HUES6 (cell line): Measurements from ENCODE around the gene ATXN1.

Experiments
- H3K27ac ChIP-seq: 2 replicates; pipeline ENCODE4 v1.7.0; 2013; ENCODE audit warnings: low read depth, mild to moderate bottlenecking, low read length, inconsistent platforms
- H3K27me3 ChIP-seq: 2 replicates; pipeline ENCODE4 v1.6.1; 2013; ENCODE audit warnings: low read length; ENCODE audit not compliant: control insufficient read depth, insufficient read depth
- H3K36me3 ChIP-seq: 2 replicates; pipeline ENCODE4 v1.6.1; 2013; ENCODE audit warnings: low read length; ENCODE audit not compliant: control insufficient read depth, insufficient read depth
- H3K4me1 ChIP-seq: 2 replicates; pipeline ENCODE4 v1.6.1; 2013; ENCODE audit warnings: low read length; ENCODE audit not compliant: control insufficient read depth, insufficient read depth
- H3K4me3 ChIP-seq: 2 replicates; pipeline ENCODE4 v1.5.1; 2013; ENCODE audit warnings: low read depth, low read length
- H3K9ac ChIP-seq: one replicate; pipeline ENCODE4 v1.6.1; 2013; ENCODE audit warnings: mild to moderate bottlenecking, low read length
- H3K9me3 ChIP-seq: 2 replicates; pipeline ENCODE4 v1.6.1; 2013; ENCODE audit warnings: low read depth, low read length; ENCODE audit not compliant: control insufficient read depth, insufficient read depth

The ATXN1 gene

GRCh38 chr6:16427124-16427523 is 334.1 kb downstream of the ATXN1 start:
- Histone ChIP-seq H3K9ac (no peak overlapping the region), H3K9me3 (no peaks in the 10 kb centered on the region), H3K36me3 (no peaks in the 10 kb centered on the region), H3K27ac (no peak overlapping the region), H3K4me1 (no peaks in the 10 kb centered on the region), H3K4me3 (no peak overlapping the region), H3K27me3 (no peaks in the 10 kb centered on the region)

- H3K4me1 ChIP-seq, result 0 out of 2 replicates have a peak, but pooled peaks cover under 1% of the 10 kb centered on the region
- H3K4me3 ChIP-seq, result no peak overlapping the region
- H3K27me3 ChIP-seq, result no peaks in the 10 kb centered on the region
- no peaks in the 10 kb centered on the region for H3K9me3 ChIP-seq
- H3K36me3 ChIP-seq, result no peaks in the 10 kb centered on the region
- H3K27ac ChIP-seq, result no peak overlapping the region
- no peak overlapping the region for H3K9ac ChIP-seq
Measured at GRCh38 chr6:16425881-16426615, 335.2 kb downstream of the ATXN1 start.

- H3K36me3 ChIP-seq, result no peaks in the 10 kb centered on the region
- peaks cover 12% of the 10 kb centered on the region for H3K4me1 ChIP-seq
- H3K27me3 ChIP-seq, result no peaks in the 10 kb centered on the region
- no peaks in the 10 kb centered on the region for H3K9me3 ChIP-seq
- no peak overlapping the region for H3K9ac ChIP-seq
- H3K27ac ChIP-seq, result no peak overlapping the region
- no peak overlapping the region for H3K4me3 ChIP-seq
Measured at GRCh38 chr6:16421462-16421960, 339.7 kb downstream of the ATXN1 start.

GRCh38 chr6:16420715-16421461 is 340.4 kb downstream of the ATXN1 start:
- Histone ChIP-seq H3K4me3 (no peak overlapping the region), H3K27ac (no peak overlapping the region), H3K9ac (no peak overlapping the region), H3K9me3 (no peaks in the 10 kb centered on the region), H3K36me3 (no peaks in the 10 kb centered on the region), H3K27me3 (no peaks in the 10 kb centered on the region), H3K4me1 (peaks cover 12% of the 10 kb centered on the region)

GRCh38 chr6:16420337-16420714 is 340.9 kb downstream of the ATXN1 start:
- no peak overlapping the region for H3K9ac ChIP-seq
- peaks cover 12% of the 10 kb centered on the region for H3K4me1 ChIP-seq
- no peaks in the 10 kb centered on the region for H3K27me3 ChIP-seq
- H3K27ac ChIP-seq, result no peak overlapping the region
- H3K4me3 ChIP-seq, result no peak overlapping the region
- H3K9me3 ChIP-seq, result no peaks in the 10 kb centered on the region
- no peaks in the 10 kb centered on the region for H3K36me3 ChIP-seq

GRCh38 chr6:16419636-16420336 is 341.5 kb downstream of the ATXN1 start:
- Histone ChIP-seq H3K9me3 (no peaks in the 10 kb centered on the region), H3K4me1 (peaks cover 12% of the 10 kb centered on the region), H3K27ac (no peak overlapping the region), H3K36me3 (no peaks in the 10 kb centered on the region), H3K9ac (no peak overlapping the region), H3K27me3 (no peaks in the 10 kb centered on the region), H3K4me3 (no peak overlapping the region)

GRCh38 chr6:16418151-16418550 is 343.1 kb downstream of the ATXN1 start:
- Histone ChIP-seq H3K36me3 (no peaks in the 10 kb centered on the region), H3K4me3 (no peak overlapping the region), H3K9me3 (no peaks in the 10 kb centered on the region), H3K27ac (no peak overlapping the region), H3K4me1 (peaks cover 12% of the 10 kb centered on the region), H3K27me3 (no peaks in the 10 kb centered on the region), H3K9ac (no peak overlapping the region)

GRCh38 chr6:16415677-16416076 is 345.6 kb downstream of the ATXN1 start:
- H3K4me1 ChIP-seq, result peaks cover 8% of the 10 kb centered on the region
- H3K27ac ChIP-seq, result no peak overlapping the region
- H3K9ac ChIP-seq, result no peak overlapping the region
- no peaks in the 10 kb centered on the region for H3K9me3 ChIP-seq
- H3K27me3 ChIP-seq, result no peaks in the 10 kb centered on the region
- no peaks in the 10 kb centered on the region for H3K36me3 ChIP-seq
- no peak overlapping the region for H3K4me3 ChIP-seq

GRCh38 chr6:16414205-16414604 is 347.1 kb downstream of the ATXN1 start:
- Histone ChIP-seq H3K27me3 (no peaks in the 10 kb centered on the region), H3K36me3 (no peaks in the 10 kb centered on the region), H3K9me3 (no peaks in the 10 kb centered on the region), H3K4me1 (no peaks in the 10 kb centered on the region), H3K9ac (no peak overlapping the region), H3K27ac (no peak overlapping the region), H3K4me3 (no peak overlapping the region)

GRCh38 chr6:16413399-16413798 is 347.9 kb downstream of the ATXN1 start:
- Histone ChIP-seq H3K9me3 (no peaks in the 10 kb centered on the region), H3K27ac (no peak overlapping the region), H3K4me3 (no peak overlapping the region), H3K27me3 (no peaks in the 10 kb centered on the region), H3K4me1 (no peaks in the 10 kb centered on the region), H3K36me3 (no peaks in the 10 kb centered on the region), H3K9ac (no peak overlapping the region)

GRCh38 chr6:16412982-16413381 is 348.3 kb downstream of the ATXN1 start:
- H3K27me3 ChIP-seq, result no peaks in the 10 kb centered on the region
- no peaks in the 10 kb centered on the region for H3K9me3 ChIP-seq
- no peaks in the 10 kb centered on the region for H3K36me3 ChIP-seq
- no peaks in the 10 kb centered on the region for H3K4me1 ChIP-seq
- no peak overlapping the region for H3K4me3 ChIP-seq
- no peak overlapping the region for H3K9ac ChIP-seq
- H3K27ac ChIP-seq, result no peak overlapping the region
